ENCODE data around the gene HMSD. TPM values are rescaled to one million over a fixed set of nuclear protein-coding genes. Genes with fewer than 3 reads are reported as not detected.

Gene HMSD, protein sequence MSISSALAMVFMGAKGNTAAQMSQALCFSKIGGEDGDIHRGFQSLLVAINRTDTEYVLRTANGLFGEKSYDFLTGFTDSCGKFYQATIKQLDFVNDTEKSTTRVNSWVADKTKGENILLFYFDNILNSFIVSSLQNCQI
- 0.69 TPM for total RNA-seq

DNA sequence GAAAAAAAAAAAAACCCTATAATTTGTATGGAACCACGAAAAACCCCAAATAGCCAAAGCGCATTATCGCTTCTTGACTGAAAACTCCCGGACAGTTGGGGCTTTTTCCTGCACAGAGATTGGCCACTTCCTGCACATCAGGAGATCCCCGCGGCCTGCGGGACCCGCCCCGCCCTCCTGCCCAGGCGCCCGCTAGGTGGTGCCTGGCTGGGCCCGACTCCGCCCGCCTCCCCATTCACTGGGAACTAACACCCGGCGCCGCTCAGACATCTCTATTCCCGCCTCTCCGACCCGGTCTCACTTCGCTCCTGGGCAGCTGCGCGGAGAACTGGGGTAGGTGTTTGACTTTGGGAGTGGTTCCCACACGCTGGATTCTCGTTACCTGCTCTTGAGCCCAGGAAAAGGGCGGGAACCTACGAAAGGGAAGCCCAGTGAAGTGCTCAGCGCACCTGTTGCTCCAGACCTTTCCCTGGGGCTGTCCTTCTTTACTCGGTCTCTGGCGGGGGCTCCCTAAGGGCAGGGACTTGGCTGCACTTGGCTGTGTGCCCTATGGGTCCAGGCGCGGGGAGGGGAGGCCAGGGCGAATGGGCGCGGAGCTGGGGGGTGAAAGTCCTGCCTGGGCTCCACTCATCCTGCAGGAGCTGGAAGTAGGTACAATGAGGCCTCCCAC lies at the start of gene HMSD:
Gene HMSD, plus strand, starts transcription at position 234 of the 670 bp plus-strand sequence. CDS start 4,155 bp downstream, outside the sequence.

GRCh38 chr18:63907664-63908063 lies 41.4 kb upstream of the HMSD start, which contains the start of gene SERPINB10:
Gene SERPINB10, plus strand, starts transcription at chr18:63907958. Its CDS starts 7,553 bp downstream, at chr18:63915511.

GRCh38 chr18:63969942-63970808 lies 21.1 kb downstream of the HMSD start, which contains the start of gene SERPINB8:
Gene SERPINB8, plus strand, starts transcription at chr18:63970081. Its CDS starts 8,228 bp downstream, at chr18:63978309.

Other genes starting within 250 kb of the HMSD start
- not detected for gene SERPINB11, start 246.3 kb upstream of the HMSD start, total RNA-seq
- gene SERPINB7, start 173.9 kb upstream of the HMSD start, total RNA-seq = not detected
- 0.23 TPM for gene SERPINB2, start 61.6 kb upstream of the HMSD start, total RNA-seq
- 0.46 TPM for gene SERPINB10, start 41.3 kb upstream of the HMSD start, total RNA-seq
- gene SERPINB8, start 20.8 kb downstream of the HMSD start, total RNA-seq = 2.1 TPM
- gene LINC00305, start 199.8 kb downstream of the HMSD start, total RNA-seq = not detected